Suprapubic skin (tissue), 3 donors: ENCODE data around the gene SPNS1.

ENCODE experiments used
- POLR2A ChIP-seq, 2 donors: fragments of 450-650 bp; IDR thresholded peaks; one replicate each; pipeline ENCODE4 v1.6.1; 2017; ENCODE audit warnings: antibody characterized with exemption in 2 of 2, mild to moderate bottlenecking in 2 of 2, moderate library complexity in 2 of 2
- TF ChIP-seq, protein P1 (sequence below), 2 donors: fragments of 200-600 bp in 1 of 2; fragments of 450-650 bp in 1 of 2; sonication (generic) in 1 of 2; IDR thresholded peaks; one replicate each; pipeline ENCODE4 v1.5.1; 2016 to 2019; ENCODE audit warnings: antibody characterized with exemption in 2 of 2, mild to moderate bottlenecking in 1 of 2, moderate library complexity in 1 of 2

DNA sequence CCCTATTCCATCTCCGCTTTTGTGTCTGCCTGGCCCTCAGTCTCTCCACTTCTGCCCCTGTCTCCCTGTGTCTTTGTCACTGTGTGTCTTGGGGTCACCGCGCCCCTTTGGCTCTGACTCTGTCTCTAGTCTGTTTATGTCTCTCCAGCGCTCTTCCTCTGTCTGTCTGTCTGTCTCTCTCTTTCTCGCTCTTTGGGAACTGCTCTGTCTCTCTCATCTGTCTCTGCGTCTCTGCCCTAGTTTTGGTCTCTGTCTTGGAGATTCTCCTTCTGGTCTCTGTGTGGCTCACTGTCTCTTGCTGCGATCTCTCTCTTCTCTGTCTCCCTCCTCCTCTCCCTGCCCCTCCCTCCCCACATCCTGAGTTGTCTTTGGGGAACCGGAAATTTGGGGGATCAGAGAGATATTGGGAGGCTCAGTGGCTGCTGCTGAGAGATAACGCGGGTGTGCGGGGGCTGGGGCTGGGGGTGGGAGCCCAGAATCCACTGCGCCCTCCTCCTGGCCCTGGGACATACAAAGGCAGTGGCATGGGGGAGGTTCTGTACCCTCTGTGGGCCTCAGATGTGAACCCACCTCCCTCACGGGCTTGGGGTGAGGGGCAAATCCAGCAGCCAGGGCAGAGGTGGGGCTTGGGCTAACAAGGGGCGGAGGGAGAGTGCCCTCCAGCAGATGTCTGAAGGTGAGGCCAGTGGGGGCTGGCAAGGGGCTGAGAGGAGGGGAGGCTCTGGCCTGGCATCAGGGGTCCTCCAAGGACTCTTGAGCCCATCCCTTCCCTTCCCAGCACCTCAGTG lies 34.7 kb downstream of the SPNS1 start:
- TF ChIP-seq POLR2A (IDR thresholded peaks at IDR 0.05), result no peak
- TF ChIP-seq, protein P1, sequence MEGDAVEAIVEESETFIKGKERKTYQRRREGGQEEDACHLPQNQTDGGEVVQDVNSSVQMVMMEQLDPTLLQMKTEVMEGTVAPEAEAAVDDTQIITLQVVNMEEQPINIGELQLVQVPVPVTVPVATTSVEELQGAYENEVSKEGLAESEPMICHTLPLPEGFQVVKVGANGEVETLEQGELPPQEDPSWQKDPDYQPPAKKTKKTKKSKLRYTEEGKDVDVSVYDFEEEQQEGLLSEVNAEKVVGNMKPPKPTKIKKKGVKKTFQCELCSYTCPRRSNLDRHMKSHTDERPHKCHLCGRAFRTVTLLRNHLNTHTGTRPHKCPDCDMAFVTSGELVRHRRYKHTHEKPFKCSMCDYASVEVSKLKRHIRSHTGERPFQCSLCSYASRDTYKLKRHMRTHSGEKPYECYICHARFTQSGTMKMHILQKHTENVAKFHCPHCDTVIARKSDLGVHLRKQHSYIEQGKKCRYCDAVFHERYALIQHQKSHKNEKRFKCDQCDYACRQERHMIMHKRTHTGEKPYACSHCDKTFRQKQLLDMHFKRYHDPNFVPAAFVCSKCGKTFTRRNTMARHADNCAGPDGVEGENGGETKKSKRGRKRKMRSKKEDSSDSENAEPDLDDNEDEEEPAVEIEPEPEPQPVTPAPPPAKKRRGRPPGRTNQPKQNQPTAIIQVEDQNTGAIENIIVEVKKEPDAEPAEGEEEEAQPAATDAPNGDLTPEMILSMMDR (IDR thresholded peaks at IDR 0.05), result no peak
